HG03025 (cell line): ENCODE data around the gene CYP2D6.
"Not testable (repeated sequence)": the region's sequence is repeated elsewhere in the genome, so short reads cannot be mapped to it uniquely, and the experiment has no call there.

Experiments
- ATAC-seq: cut with Tn5 transposase; IDR thresholded peaks from one replicate; pipeline ENCODE4 v1.9.1; 2021; ENCODE audit warnings: mild to moderate bottlenecking, moderate library complexity; ENCODE audit not compliant: unreplicated experiment, low FRiP score

Gene CYP2D6

GRCh38 chr22:42160251-42160650, 29.6 kb upstream of the CYP2D6 start:
- ATAC-seq, result no peak

- ATAC-seq, result no peak
Observed at GRCh38 chr22:42158456-42159132, 28.0 kb upstream of the CYP2D6 start.

- ATAC-seq, result no peak
Observed at GRCh38 chr22:42156598-42156997, 26.0 kb upstream of the CYP2D6 start.

- ATAC-seq, result no peak
Observed at GRCh38 chr22:42156121-42156520, 25.5 kb upstream of the CYP2D6 start.

- ATAC-seq, result no peak
Observed at GRCh38 chr22:42155053-42155543, 24.5 kb upstream of the CYP2D6 start.

- no peak for ATAC-seq
Observed at GRCh38 chr22:42154293-42155052, 23.9 kb upstream of the CYP2D6 start.

- ATAC-seq, result no peak
Observed at GRCh38 chr22:42152661-42153270, 22.2 kb upstream of the CYP2D6 start.

GRCh38 chr22:42151924-42152635, 21.5 kb upstream of the CYP2D6 start:
- ATAC-seq, result no peak

- no peak for ATAC-seq
Observed at GRCh38 chr22:42150727-42151590, 20.3 kb upstream of the CYP2D6 start.

- not testable (repeated sequence) for ATAC-seq
Observed at GRCh38 chr22:42149798-42150197, 19.2 kb upstream of the CYP2D6 start.

- no peak for ATAC-seq
Observed at GRCh38 chr22:42145175-42145574, 14.6 kb upstream of the CYP2D6 start.

GRCh38 chr22:42143859-42144822, 13.5 kb upstream of the CYP2D6 start:
- not testable (repeated sequence) for ATAC-seq

- ATAC-seq, result no peak
Observed at GRCh38 chr22:42142771-42143461, 12.3 kb upstream of the CYP2D6 start.

GRCh38 chr22:42141307-42142057, 10.9 kb upstream of the CYP2D6 start:
- ATAC-seq, result not testable (repeated sequence)

GRCh38 chr22:42140153-42140552, 9.5 kb upstream of the CYP2D6 start:
- not testable (repeated sequence) for ATAC-seq

- not testable (repeated sequence) for ATAC-seq
Observed at GRCh38 chr22:42139508-42139907, 8.9 kb upstream of the CYP2D6 start.

GRCh38 chr22:42138972-42139371, 8.4 kb upstream of the CYP2D6 start:
- ATAC-seq, result no peak
